Stimulated activated CD8-positive, alpha-beta memory T cell treated with anti-CD3 and anti-CD28 coated beads, Interleukin-12 subunit alpha, Interleukin-12 subunit beta, amount 100 ng/mL, for 1 hour (primary cell): ENCODE data around the gene NTM.

ENCODE experiments used
- DNase-seq: peaks from one replicate; pipeline ENCODE4 v3.0.0-alpha.2; 2020; ENCODE audit warnings: low read depth

The NTM gene

DNA sequence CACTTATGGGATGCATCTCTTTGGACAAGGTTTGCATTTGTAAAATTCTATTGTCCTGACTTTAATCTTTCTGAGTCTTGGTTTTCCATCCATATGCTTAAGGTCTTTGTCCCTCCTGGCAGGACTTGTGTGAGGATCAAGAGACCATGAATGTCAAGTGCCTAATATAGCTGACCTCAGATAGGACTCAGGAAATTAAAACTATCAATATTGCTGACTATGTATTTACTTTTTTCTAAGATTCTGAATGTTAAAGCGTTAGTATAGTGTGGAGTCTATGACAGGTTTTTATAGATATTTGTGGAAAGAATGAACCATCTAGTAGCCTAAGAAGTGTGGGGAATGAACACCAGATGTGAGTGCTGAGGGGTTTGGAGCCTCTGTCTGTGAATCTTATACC, 637.8 kb downstream of the NTM start:
- no peak for DNase-seq

DNA sequence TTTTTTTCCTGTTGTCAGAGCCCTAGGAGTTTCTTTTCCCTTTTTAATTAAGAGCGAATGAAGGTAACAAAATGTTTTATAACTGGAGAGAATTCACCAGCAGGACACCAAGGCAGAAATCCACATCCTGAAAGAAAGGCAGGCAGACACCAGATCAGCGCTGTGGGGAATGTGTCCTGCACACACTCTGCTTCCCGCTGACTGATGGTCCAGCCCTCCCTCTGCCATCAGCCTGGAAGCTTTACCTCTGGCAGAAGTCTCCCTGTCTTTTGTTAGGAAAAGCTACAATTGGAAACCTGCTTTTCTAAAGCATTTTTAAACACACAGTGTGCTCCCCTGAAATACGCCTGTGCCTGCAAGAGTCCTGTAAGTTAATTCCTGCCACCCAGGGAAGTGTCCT, 638.5 kb downstream of the NTM start:
- no peak for DNase-seq

DNA sequence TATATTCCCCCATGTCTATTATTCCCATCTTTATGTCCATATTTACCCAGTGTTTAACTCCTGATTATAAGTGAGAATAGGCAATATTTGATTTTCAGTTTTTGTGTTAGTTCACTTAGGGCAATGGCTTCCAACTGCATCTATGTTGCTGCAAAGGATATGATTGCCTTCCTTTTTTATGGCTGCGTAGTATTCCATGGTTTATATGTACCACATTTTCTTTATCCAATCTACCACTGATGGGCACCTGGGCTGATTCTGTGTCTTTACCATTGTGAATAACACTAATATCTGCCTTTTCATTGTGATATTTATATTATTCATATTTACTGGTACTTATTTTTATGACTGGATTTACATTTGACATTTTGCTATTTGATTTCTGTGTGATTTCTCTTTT, 649.6 kb downstream of the NTM start:
- no peak for DNase-seq

DNA sequence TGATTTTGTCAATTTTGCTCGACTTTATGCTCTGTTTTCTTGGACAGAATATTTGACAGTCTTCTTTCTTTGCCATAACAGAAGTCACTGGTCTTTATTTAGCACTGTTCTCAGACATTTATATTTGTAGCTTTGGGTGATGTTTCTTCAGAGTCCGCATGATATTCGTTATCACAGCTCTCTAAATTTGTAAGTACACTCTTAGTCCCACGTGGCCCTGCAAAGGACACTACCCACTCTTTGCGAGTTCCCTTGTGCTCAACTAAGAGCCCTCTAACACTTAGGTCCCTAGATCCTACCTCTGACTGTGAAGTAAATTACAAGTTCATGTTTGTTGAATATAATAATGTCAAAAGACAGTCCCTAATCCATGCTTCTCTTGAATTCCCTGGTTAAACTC, 651.9 kb downstream of the NTM start:
- DNase-seq = no peak

DNA sequence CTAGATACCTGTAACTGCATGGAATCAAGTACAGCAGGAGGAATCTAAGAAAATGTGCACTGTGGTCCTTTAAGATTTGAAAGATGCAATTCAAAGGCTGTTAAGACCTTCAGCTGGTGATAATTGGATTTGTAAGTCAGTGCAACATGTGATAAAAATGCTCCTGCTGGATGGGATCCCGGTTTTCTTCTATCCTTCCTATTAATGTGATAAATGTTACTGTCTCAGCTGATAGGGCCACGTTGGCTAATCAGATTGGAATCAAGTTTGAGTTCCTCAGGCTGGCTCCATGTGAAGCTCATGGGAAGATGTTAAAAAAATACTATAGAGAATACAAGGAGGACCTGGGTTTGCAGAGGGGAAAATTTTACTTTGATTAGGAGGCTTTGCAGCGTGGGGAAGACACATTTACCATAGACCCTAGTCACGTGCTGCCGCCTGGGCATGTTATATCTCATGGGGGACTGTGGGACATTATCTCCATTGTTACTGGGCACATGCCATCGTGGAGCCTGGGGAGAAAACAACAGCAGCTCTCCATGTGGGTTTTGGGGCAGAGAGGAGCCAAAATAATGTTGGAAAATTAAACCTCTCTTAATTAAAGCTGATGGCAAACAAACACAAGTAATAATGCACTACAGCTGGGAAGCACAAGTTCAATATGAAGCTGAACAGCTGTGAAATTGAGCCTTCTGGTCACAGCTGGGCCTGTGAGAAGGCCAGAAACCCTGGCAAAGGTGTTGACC, 652.5 kb downstream of the NTM start:
- DNase-seq = no peak

DNA sequence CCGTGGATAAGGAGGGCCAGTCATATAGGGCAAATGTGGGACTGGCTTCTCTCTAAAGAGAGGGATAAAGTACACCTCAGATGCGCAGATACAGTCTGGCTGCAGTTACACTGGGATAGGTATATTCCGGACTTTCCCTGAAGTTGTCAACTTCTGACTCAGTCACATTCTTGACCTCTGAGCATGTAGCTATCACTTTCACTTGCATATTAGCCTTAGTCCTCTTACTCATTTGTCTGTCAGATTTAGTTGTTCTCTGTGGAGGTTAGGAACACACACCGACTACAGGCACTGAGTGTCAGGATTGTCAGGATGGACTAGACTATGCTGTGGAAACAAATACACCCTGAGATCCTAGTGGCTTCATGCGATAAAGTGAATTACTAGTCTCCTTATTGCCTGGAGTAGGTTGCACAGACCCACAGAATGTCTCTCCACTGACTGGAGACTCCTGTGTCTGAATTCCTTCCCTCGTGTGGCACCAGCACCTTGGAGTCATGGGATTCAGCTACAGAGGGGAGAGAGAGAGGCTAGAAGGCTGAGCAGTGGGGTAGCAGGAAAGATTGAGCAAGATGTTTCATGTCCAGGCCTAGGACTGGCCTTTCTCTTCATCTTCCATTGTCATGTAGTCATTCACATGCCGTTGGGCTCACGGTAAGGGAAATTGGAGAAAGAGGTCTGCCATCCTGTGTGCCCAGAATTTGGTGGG, 654.3 kb downstream of the NTM start:
- DNase-seq = no peak

DNA sequence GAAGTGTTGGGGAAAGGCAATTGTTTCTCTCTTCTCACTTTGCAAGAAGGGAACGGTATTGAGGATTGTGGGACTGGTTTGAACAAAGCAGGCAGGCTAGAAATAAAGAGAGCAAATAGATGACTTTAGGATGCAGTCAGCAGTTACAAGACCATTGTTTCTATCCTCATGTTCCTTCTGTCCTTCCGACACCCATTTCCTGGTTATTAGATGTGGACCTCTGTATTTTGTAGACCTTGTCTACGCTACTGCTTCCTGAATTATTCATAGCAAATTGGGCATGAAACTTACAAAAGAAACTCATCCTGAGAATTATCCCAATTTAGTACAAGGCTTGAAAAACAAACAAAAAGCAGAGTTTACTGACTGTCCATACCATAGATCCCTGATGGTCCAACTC, 656.3 kb downstream of the NTM start:
- DNase-seq = no peak

DNA sequence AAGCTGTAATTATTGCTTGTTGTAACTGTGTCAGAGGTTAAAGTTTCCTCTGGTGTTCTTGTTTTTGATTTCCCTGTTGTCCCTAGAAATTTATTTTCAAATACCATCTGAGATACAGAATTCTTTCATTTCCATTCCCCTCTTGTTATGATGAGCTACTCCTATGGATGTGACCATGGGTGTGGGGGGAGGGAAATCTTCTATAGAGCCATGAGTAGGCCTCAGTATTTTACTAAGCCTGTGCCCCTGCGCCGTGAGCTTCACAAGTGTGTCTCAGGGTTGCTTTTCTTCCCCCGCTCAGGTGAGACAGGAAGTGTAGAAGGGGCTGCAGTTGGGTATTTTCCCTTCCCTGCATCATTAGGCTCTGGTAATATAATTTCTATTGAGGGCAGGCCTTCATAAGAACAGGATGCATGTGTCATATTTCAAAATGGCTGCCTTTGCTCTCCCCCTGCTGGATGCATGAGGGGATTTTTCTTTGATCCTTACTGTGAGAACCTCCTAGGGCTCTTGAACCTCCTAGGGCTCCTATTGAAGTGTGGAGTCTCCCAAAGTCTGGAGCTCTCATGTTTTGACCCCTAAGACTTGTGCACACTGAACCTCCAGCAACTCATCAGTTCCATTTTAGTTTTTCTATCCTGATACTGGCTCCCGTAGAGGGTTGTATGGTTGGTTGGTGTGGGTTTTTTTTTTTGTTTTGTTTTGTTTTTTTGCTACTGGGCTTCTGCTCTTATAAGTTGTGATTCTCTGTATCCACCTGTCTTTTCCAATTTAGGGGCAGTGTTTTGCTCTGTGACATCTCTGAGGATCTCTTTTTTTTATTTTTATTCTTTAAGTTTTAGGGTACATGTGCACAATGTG, 658.2 kb downstream of the NTM start:
- no peak for DNase-seq

DNA sequence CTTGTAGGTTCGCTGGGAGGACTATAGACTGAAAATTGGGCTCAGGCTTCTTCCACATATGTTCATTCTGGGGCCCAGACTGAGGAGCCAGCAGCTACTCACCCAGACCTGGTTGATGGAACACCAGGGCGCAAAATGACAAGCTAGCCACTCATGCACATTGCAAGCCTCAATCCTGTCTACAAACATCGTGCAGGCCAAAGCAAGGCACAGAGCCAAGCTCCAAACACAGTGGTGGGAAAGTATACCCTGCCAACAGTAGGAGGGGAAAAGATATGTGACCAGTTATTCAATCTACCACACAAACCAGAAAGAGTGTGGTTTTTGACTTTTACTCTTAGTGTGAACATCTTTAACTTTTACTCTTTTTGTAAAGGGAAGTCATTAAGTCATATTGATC, 660.5 kb downstream of the NTM start:
- no peak for DNase-seq

DNA sequence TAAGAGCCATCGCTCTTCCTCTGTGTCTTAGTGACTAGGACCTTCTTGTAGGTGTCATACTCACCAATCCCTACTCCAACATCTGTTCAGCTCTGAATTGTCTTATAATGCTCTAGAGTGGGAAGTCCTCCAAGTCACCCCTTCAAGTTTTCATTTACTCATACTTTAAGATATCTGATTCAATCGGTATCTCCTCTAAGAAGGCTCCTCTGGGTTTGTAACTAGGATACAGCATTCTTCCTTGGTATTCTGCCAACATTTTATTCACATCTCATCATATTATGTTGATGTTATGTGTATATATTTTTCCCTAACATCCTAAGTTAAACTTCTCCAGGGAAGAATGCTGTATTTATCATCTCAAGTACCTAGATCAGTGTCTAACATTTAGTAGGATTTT, 662.1 kb downstream of the NTM start:
- no peak for DNase-seq

DNA sequence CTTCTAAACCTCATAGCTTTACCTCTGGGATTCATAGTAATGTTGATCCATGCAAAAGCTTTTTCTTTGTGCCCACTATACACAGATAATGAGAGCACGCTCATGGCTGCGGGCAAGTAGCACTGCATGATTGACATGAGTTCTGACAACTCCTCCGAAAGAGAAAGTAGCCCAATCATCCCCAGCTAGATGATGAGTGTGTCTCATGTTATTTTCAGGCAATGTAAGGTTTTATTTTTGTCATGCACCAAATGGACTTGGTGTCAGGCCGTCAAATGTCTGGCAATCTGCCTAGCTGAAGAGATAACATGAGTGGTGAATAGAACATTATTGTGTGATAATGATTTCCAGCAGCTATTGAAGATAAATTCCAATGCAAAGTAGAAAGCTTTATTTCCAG, 662.6 kb downstream of the NTM start:
- DNase-seq = no peak

DNA sequence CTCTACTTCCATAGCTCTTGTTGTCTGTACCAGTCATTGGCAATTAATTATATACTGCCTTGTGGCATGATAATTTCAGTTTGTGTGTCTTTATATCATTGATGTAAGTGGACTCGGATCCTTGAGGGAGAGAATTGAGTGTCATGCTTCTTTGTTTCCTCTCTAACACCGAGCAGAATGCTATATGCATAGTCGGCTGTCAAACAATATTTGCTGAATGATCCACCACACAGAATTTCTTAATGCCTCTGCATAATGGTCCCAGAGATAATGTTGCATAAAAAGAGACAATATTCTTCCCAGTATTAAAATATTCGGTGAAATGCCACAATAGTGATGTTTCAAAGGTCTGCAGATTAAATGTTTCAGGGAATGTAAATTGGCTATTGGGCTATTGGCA, 664.8 kb downstream of the NTM start:
- no peak for DNase-seq

DNA sequence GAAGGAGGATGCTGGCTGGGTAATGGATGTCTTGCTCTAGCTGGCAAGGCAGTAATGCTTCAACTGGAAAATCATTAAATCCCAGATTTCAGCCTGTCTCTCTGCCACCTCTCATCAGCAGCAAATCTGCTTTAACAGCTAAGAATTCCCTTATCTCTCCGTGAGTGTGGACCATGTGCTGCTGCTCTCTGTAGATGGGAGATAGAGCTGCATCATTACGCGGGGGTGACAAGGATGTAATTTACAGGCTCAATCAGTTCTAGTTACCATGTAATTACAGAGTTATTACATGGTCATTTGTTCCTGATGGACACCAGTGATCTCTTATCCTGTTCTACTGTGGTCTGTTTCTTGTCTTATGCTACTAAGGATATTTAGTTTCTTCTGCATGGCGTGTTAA, 665.4 kb downstream of the NTM start:
- no peak for DNase-seq

DNA sequence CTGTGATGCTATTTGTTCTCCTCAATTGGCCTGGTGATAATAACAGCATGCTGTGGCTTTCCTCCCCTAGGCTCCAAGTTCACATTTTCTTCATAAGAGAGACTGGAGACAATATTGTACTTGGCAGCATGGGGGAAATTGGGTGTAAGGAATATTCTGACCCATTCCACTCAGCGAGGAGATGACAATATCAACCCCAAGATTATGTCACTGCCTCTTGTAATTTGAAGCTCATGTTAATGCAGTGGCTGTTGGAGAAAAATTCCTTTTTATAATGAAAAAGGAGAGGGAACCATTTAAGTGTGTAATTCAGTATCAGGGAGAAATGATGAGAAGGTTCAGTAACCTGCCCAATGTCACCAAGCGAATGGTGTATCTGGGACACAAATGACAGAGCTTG, 665.8 kb downstream of the NTM start:
- no peak for DNase-seq

DNA sequence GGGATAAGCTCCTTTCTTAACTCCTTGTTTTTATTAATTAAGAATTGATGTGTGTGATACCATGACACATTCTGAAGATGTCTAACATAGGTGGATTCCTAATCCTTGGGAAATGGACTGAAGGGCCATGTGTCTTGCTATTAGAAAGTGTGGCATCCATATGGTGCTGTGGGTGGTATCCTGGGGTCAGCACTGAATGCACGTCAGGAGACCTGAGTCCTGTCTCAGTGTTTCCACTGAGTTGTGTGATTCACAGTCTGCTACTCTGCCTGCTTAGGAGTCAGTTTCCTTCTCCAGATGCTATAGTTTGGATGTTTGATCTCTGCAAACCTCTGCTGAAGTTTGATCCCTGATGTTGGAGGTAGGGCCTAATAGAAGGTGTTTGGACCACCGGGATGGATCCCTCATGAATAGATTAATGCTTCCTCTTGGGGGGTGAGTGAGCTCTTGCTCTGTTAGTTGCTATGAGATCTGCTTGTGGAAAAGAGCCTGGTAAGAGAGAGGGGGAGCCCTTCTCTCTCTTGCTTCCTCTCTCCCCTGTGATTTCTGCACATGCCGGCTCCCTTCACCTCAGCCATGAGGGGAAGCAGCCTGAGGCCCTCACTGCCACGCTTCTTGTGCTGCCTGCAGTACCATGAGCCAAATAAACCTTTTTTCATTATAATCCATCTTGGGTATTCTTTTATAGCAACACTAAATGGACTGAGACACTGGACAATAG, 666.5 kb downstream of the NTM start:
- no peak for DNase-seq

DNA sequence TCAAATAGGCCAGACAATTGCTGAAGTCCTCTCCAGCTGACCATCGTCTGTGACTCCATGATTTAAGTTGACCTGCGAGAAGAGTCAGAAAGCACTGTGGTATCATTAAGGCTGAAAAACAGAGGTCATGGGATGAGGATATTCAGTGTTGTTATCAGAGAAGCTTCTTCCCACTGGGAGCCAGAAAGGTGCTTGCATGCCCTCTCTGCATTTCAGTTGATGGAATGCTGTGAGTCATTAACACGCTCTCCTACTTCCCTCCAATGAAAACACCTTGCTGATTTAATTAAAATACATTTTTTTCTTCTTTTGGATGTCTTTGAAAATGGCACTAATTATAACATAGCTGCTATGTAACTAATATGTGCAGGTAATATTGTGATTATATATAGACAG, 667.0 kb downstream of the NTM start:
- DNase-seq = no peak

DNA sequence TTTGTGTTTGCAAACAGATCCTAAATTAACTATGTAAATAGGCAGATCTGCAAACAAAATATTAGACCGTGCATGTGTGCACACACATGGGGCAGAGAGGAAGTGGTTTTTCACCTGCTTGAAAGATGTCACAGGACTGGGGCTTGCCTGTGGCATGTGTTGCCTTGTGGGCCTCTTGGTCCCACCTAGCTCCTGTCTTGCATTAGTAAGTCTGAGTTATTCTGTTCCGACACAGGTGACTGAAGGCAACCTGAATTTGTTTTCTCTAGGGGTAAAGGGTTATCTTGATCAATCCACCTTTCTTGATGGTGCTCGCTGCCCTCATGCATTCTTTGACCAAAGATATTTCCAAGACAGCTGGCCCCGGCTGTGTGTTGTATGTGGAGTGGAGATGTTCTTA, 667.5 kb downstream of the NTM start:
- no peak for DNase-seq

DNA sequence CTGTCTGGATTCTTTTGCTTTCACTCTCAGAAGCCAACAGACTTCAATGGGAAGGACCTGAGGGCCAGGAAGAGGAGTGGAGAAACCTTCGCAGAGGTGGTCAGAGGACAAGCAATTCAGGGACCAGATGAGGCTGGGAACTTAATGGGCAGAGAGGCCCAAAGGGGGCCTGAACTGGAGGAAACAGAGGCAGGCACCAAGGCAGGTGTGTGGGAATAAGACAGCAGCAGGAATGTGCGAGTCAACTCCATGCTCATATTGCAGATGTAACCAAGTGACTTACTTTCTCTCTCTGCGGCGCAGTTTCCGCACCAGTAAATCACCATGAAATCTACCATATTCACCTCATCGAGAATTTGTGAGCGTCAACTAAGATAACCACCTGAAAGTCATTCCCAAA, 669.1 kb downstream of the NTM start:
- DNase-seq = no peak

DNA sequence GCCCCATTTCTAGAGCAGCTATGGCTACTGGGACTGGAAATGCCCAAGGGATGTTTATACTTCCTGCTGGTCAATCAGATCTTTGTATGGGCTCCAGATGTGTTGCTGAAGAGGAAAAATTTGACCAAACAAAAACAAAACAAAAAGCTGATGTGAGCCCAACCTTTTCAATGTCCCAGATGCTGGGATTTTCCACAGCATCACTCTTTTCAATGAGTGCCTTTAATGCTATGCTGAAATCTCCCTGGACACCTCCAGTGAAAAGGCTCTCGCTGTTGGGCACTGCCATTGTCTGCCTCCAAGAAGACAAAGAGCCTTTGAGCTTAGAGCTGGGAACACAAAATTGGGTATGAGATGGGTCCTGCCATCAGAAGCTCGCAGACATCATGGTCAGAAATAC, 671.9 kb downstream of the NTM start:
- no peak for DNase-seq

DNA sequence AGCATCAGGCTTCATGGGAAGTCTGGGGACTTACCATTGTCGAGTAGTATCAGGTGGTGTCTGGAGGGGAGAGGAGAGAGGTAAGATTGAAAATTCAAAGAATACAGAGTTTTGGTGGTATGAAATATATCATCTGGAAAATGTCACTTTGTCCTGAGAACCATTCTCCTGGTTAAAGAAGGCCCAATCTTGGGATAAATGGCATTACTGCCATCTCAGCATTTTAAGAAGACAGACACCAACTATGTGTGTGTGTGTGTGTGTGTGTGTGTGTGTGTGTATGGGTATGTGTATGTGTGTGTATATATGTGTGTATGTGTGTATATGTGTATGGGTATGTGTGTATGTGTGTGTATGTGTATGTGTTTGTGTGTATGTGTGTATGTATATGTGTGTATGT, 673.3 kb downstream of the NTM start:
- DNase-seq = no peak

DNA sequence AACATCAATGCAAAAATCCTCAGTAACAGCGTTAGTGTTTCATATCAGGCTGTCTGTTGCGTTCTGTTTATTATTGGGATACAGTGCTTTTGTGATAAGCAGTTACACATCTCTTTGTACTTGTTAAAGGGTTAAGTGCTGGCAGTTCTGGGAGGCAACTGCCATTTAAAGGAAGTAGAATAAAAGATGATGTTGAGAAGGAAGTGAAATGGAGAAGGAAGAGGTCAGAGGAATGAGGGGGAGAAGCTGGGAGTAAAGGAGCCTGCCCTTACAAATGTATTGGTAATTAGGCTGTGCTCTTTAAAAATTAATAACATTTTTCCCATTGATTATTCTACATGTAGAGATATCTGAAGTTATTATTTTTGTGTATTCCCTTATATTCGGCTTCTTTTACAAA, 674.7 kb downstream of the NTM start:
- DNase-seq = no peak

DNA sequence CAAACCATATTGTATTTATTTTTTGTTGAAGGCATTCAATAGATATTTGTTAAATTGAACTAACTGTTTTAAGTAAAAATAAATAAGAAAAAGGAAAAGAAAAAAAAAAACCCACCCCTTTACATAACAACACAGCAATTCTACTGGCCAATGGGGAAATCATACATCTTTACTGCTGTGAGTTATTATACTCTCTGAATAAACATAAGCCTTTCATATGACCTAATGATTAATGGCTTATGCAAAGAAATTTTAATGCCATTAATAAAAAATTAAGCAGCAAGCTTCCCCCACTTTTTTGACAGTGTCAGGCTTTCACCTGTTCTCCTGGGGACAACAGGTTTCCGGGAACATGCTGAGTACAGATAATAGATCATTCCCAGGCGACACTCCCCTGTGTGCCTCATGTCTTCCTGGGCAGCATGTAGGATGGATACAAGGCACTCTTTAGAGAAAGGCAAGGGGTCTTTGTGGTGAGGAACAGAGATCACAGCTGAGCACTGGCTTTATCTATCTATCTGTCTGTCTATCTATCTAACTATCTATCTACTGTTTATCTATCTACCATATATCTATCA, 676.0 kb downstream of the NTM start:
- no peak for DNase-seq
